ENCODE data around the gene PER1.

The PER1 gene

DNA sequence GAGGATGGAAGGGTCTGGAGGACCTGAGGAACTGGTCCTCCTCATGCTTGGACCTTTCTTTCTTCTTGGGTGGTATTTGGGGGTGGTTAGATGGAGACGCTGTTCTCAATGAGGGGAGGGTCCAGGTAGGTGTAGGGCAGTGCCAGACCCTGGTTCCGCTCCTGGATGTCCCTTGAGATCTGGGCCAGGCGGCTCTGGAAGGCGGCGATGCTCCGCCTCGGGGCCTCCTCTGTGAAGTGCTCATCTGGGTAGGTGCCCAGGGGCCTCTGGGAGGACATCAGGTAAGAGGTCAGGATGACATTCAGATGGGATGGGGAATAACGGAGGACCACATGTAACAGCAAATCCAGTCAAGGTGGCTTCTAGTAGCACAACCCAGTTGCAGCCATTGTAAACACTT is 55.7 kb downstream of the PER1 start:
- DNase-seq (ENCODE audit: low read depth), result no peak

- DNase-seq (ENCODE audit: low read depth), result no peak
Observed at GRCh38 chr17:8095361-8095760, 56.8 kb downstream of the PER1 start.

DNA sequence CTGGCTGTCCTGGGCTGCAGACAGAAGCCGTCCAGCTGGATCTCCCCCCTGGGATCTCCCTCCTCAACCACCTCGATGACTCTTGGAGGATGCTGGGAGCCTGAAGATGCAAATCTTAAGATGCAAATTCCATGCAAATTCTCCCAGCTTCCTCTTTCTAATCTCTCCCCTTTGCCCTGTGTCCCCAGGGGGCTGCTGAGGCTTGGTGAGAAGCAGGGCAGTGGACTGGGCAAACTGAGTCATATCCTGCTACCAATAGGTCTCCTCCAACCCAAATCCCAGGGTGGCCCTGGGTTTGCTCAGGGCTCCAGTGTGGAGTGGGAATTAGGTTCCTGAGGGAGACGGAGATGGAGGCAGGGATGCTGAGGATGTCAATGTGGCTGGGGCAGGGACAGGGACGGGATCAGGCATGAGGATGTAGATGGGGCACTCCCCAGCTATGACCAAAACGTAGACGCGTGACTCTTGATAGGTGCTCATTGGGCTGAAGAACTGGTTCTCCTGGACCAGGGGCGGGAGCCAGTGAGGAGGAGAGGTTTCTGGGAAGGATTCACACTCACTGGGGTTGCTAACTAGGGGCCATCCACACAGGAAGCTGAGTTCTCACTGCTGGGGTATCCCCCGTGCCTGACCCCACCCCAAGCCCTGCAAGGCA is 61.0 kb downstream of the PER1 start:
- DNase-seq (ENCODE audit: low read depth), result no peak

Data from non-pigmented ciliary epithelial cell (primary cell).